ENCODE measurements around the gene GJD3. TPM values are rescaled to one million over a fixed set of nuclear protein-coding genes. Genes with fewer than 3 reads are reported as not detected.
"Not testable (repeated sequence)": the region's sequence is repeated elsewhere in the genome, so short reads cannot be mapped to it uniquely, and the experiment has no call there.

GJD3 gene
- total and polyA plus RNA-seq, 5 donors from 2014 or later = not detected

DNA sequence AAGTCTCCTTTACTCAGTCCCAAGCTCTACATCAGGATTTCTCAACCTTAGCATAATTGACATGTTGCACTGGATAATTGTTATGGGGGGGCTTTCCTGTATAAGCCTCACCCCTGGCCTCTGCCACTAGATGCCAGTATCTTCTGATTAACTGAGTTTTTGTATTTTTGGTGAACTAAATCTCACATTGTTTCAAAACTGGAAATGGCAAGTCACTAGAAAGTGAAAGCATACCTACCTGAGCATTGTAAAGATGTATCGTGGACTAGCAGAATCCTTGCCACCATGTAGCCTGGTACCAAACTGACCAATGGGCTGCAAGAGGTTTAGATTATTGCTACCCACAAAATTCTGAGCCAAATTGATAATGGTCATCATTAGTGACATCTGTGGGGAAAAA lies 38.1 kb upstream of the GJD3 start:
- Histone ChIP-seq H3K36me3 (ENCODE audit: control insufficient read depth, insufficient read depth, low read length) (no peaks in the 10 kb centered on the region), H3K27ac (ENCODE audit: insufficient read depth, low read length, poor library complexity, severe bottlenecking) (peak overlapping the region; percentile 24), H3K27me3 (ENCODE audit: control insufficient read depth, insufficient read depth, low read length) (no peaks in the 10 kb centered on the region), H3K9me3 (ENCODE audit: control insufficient read depth in 2 of 2, low read length in 2 of 2) (no peaks in the 10 kb centered on the region), H3K4me3 (ENCODE audit: low read depth, low read length) (peak overlapping the region; percentile 79), H3K4me1 (ENCODE audit: control insufficient read depth, insufficient read depth, low read length, poor library complexity, severe bottlenecking) (peaks cover 14% of the 10 kb centered on the region)
- Mint-ChIP-seq H3K9me3 (no peaks in the 10 kb centered on the region), H3K27me3 (no peaks in the 10 kb centered on the region), H3K4me3 (peak overlapping the region; percentile 62 to 74 (median 67)), H3K4me1 (peaks cover 17 to 31% (median 29%) of the 10 kb centered on the region in 4 donors), H3K27ac (peak overlapping the region; percentile 48 to 76 (median 52)), H3K36me3 (no peaks in the 10 kb centered on the region)
- ATAC-seq (ENCODE audit: low read depth in 2 of 2) (peak in 1 of 2 donors; percentile 55), DNase-seq (peak in 1 of 3 donors; percentile 36)

- H3K4me3 ChIP-seq (ENCODE audit: low read depth, low read length) = peak overlapping the region; percentile 0
- H3K9me3 ChIP-seq (ENCODE audit: control insufficient read depth in 2 of 2, low read length in 2 of 2) = no peaks in the 10 kb centered on the region
- Mint-ChIP-seq H3K4me3 (no peak overlapping the region), H3K36me3 (no peaks in the 10 kb centered on the region), H3K4me1 (peaks cover 17 to 34% (median 25%) of the 10 kb centered on the region in 4 donors), H3K27me3 (no peaks in the 10 kb centered on the region), H3K9me3 (no peaks in the 10 kb centered on the region), H3K27ac (no peak overlapping the region)
- DNase-seq = peak in 2 of 3 donors; percentile 64 to 68
- no peaks in the 10 kb centered on the region for H3K36me3 ChIP-seq (ENCODE audit: control insufficient read depth, insufficient read depth, low read length)
- ATAC-seq (ENCODE audit: low read depth in 2 of 2) = peak; percentile 57 to 59
- no peaks in the 10 kb centered on the region for H3K27me3 ChIP-seq (ENCODE audit: control insufficient read depth, insufficient read depth, low read length)
- H3K4me1 ChIP-seq (ENCODE audit: control insufficient read depth, insufficient read depth, low read length, poor library complexity, severe bottlenecking) = peaks cover 14% of the 10 kb centered on the region
- no peak overlapping the region for H3K27ac ChIP-seq (ENCODE audit: insufficient read depth, low read length, poor library complexity, severe bottlenecking)
These were observed 34.6 kb upstream of the GJD3 start for GRCh38 chr17:40399185-40399584.

DNA sequence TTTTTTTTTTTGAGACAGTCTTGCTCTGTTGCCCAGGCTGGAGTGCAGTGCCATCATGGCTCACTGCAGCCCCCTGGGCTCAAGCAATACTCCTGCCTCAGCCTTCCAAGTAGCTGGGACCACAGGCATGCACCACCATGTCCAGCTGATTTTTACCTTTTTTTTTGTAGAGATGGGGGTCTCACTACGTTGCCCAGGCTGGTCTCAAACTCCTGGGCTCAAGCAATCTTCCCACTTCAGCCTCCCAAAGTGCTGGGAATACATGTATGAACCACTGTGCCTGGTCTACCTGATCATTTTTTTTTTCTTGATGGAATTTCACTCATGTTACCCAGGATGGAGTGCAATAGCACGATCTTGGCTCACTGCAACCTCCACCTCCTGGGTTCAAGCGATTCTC lies 22.0 kb upstream of the GJD3 start:
- H3K4me1 Mint-ChIP-seq = peaks cover 0 to 13% (median under 1%) of the 10 kb centered on the region in 4 donors
- peak overlapping the region in 1 of 3 donors; percentile 32 for H3K27ac Mint-ChIP-seq
- H3K27me3 Mint-ChIP-seq; H3K4me3 ChIP-seq (ENCODE audit: low read depth, low read length); H3K4me3 Mint-ChIP-seq; ATAC-seq (ENCODE audit: low read depth in 2 of 2); H3K27me3 ChIP-seq (ENCODE audit: control insufficient read depth, insufficient read depth, low read length); H3K27ac ChIP-seq (ENCODE audit: insufficient read depth, low read length, poor library complexity, severe bottlenecking); H3K9me3 Mint-ChIP-seq; H3K36me3 Mint-ChIP-seq; DNase-seq; H3K36me3 ChIP-seq (ENCODE audit: control insufficient read depth, insufficient read depth, low read length); H3K9me3 ChIP-seq (ENCODE audit: control insufficient read depth in 2 of 2, low read length in 2 of 2); H3K4me1 ChIP-seq (ENCODE audit: control insufficient read depth, insufficient read depth, low read length, poor library complexity, severe bottlenecking): not testable (repeated sequence)

DNA sequence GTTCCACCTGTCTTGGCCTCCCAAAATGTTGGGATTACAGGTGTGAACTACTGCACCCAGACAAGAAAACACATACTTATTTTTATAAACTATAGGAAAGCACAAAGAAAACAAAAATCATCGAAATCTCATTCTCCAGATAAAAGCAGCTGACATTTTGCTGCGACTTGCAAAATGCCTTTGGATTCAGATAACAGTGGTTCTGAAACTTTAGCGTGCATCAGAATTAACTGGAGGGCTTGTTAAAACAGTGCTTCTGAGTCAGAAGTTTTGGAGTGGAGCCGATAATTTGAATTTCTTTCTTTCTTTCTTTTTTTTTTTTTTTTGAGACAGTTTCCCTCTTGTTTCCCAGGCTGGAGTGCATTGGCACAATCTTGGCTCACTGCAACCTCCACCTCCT lies 17.7 kb upstream of the GJD3 start:
- no peaks in the 10 kb centered on the region for H3K4me1 ChIP-seq (ENCODE audit: control insufficient read depth, insufficient read depth, low read length, poor library complexity, severe bottlenecking)
- Mint-ChIP-seq H3K4me3 (no peak overlapping the region), H3K36me3 (no peaks in the 10 kb centered on the region), H3K27ac (no peak overlapping the region), H3K27me3 (no peaks in the 10 kb centered on the region), H3K9me3 (peaks cover 0 to 2% (median 0%) of the 10 kb centered on the region in 7 donors), H3K4me1 (peaks cover 0 to 4% (median 0%) of the 10 kb centered on the region in 4 donors)
- no peaks in the 10 kb centered on the region for H3K36me3 ChIP-seq (ENCODE audit: control insufficient read depth, insufficient read depth, low read length)
- DNase-seq = no peak
- no peak for ATAC-seq (ENCODE audit: low read depth in 2 of 2)
- H3K9me3 ChIP-seq (ENCODE audit: control insufficient read depth in 2 of 2, low read length in 2 of 2) = no peaks in the 10 kb centered on the region
- no peak overlapping the region for H3K27ac ChIP-seq (ENCODE audit: insufficient read depth, low read length, poor library complexity, severe bottlenecking)
- H3K4me3 ChIP-seq (ENCODE audit: low read depth, low read length) = no peak overlapping the region
- no peaks in the 10 kb centered on the region for H3K27me3 ChIP-seq (ENCODE audit: control insufficient read depth, insufficient read depth, low read length)

DNA sequence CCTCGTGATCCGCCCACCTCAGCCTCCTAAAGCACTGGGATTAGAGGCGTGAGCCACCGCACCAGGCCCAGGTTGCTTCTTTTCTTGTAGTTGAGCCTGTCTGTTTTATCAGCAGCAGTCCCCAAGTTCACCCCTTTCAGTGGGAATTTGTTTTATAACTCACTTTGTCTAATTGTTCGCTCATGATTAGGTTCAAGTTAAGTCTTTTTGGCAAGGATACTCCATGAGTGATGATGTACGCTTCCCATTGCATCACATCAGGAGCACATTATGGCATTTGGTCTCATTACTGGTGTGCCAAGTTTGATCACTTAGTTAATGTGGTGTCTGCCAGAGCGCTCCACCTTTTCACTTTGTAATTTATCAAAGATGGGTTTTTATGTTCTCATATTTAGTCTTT lies 14.4 kb upstream of the GJD3 start:
- peaks cover 0 to 11% (median 5%) of the 10 kb centered on the region in 4 donors for H3K4me1 Mint-ChIP-seq
- no peaks in the 10 kb centered on the region for H3K27me3 ChIP-seq (ENCODE audit: control insufficient read depth, insufficient read depth, low read length)
- H3K36me3 ChIP-seq (ENCODE audit: control insufficient read depth, insufficient read depth, low read length) = no peaks in the 10 kb centered on the region
- no peak overlapping the region for H3K27ac ChIP-seq (ENCODE audit: insufficient read depth, low read length, poor library complexity, severe bottlenecking)
- no peaks in the 10 kb centered on the region for H3K36me3 Mint-ChIP-seq
- DNase-seq = no peak
- H3K4me3 Mint-ChIP-seq = no peak overlapping the region
- no peak overlapping the region for H3K4me3 ChIP-seq (ENCODE audit: low read depth, low read length)
- peaks cover 10% of the 10 kb centered on the region for H3K27me3 Mint-ChIP-seq
- no peak for ATAC-seq (ENCODE audit: low read depth in 2 of 2)
- H3K4me1 ChIP-seq (ENCODE audit: control insufficient read depth, insufficient read depth, low read length, poor library complexity, severe bottlenecking) = no peaks in the 10 kb centered on the region
- no peak overlapping the region for H3K27ac Mint-ChIP-seq
- no peaks in the 10 kb centered on the region for H3K9me3 ChIP-seq (ENCODE audit: control insufficient read depth in 2 of 2, low read length in 2 of 2)
- no peaks in the 10 kb centered on the region for H3K9me3 Mint-ChIP-seq

GRCh38 chr17:40377832-40378231 lies 13.3 kb upstream of the GJD3 start:
- no peak for ATAC-seq (ENCODE audit: low read depth in 2 of 2)
- peaks cover 0 to 11% (median 5%) of the 10 kb centered on the region in 4 donors for H3K4me1 Mint-ChIP-seq
- peaks cover 14% of the 10 kb centered on the region for H3K27me3 Mint-ChIP-seq
- no peaks in the 10 kb centered on the region for H3K4me1 ChIP-seq (ENCODE audit: control insufficient read depth, insufficient read depth, low read length, poor library complexity, severe bottlenecking)
- H3K27ac Mint-ChIP-seq = no peak overlapping the region
- H3K27me3 ChIP-seq (ENCODE audit: control insufficient read depth, insufficient read depth, low read length) = no peaks in the 10 kb centered on the region
- no peaks in the 10 kb centered on the region for H3K9me3 Mint-ChIP-seq
- no peaks in the 10 kb centered on the region for H3K36me3 ChIP-seq (ENCODE audit: control insufficient read depth, insufficient read depth, low read length)
- no peak for DNase-seq
- H3K4me3 Mint-ChIP-seq = no peak overlapping the region
- H3K4me3 ChIP-seq (ENCODE audit: low read depth, low read length) = no peak overlapping the region
- H3K27ac ChIP-seq (ENCODE audit: insufficient read depth, low read length, poor library complexity, severe bottlenecking) = no peak overlapping the region
- no peaks in the 10 kb centered on the region for H3K9me3 ChIP-seq (ENCODE audit: control insufficient read depth in 2 of 2, low read length in 2 of 2)
- no peaks in the 10 kb centered on the region for H3K36me3 Mint-ChIP-seq

- not testable (repeated sequence) for H3K27ac Mint-ChIP-seq; DNase-seq; ATAC-seq (ENCODE audit: low read depth in 2 of 2)
These were observed 12.0 kb upstream of the GJD3 start for GRCh38 chr17:40376541-40376940.

DNA sequence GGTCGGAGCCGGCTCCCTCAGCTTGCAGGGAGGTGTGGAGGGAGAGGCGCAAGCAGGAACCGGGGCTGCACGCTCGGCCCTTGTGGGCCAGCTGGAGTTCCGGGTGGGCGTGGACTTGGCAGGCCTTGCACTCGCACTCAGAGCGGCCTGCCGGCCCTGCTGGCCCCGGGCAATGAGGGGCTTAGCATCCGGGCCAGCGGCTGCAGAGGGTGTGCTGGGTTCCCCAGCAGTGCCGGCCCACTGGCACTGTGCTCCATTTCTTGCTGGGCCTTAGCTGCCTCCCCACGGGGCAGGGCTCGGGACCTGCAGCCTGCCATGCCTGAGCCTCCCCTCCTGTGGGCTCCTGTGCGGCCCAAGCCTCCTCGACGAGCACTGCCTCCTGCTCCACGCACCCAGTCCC lies 11.2 kb upstream of the GJD3 start:
- DNase-seq; H3K27ac Mint-ChIP-seq; H3K36me3 Mint-ChIP-seq; H3K4me3 Mint-ChIP-seq; H3K4me1 Mint-ChIP-seq; H3K27ac ChIP-seq (ENCODE audit: insufficient read depth, low read length, poor library complexity, severe bottlenecking); H3K9me3 ChIP-seq (ENCODE audit: control insufficient read depth in 2 of 2, low read length in 2 of 2); H3K4me3 ChIP-seq (ENCODE audit: low read depth, low read length); ATAC-seq (ENCODE audit: low read depth in 2 of 2); H3K27me3 ChIP-seq (ENCODE audit: control insufficient read depth, insufficient read depth, low read length); H3K4me1 ChIP-seq (ENCODE audit: control insufficient read depth, insufficient read depth, low read length, poor library complexity, severe bottlenecking); H3K36me3 ChIP-seq (ENCODE audit: control insufficient read depth, insufficient read depth, low read length); H3K9me3 Mint-ChIP-seq: not testable (repeated sequence)
- H3K27me3 Mint-ChIP-seq = peaks cover 14% of the 10 kb centered on the region

More at GRCh38 chr17:40376541-40376940, 12.0 kb upstream of the GJD3 start:
- H3K9me3 Mint-ChIP-seq; H3K27ac ChIP-seq (ENCODE audit: insufficient read depth, low read length, poor library complexity, severe bottlenecking); H3K36me3 Mint-ChIP-seq; H3K4me1 ChIP-seq (ENCODE audit: control insufficient read depth, insufficient read depth, low read length, poor library complexity, severe bottlenecking); H3K36me3 ChIP-seq (ENCODE audit: control insufficient read depth, insufficient read depth, low read length); H3K9me3 ChIP-seq (ENCODE audit: control insufficient read depth in 2 of 2, low read length in 2 of 2); H3K4me3 ChIP-seq (ENCODE audit: low read depth, low read length); H3K27me3 ChIP-seq (ENCODE audit: control insufficient read depth, insufficient read depth, low read length): not testable (repeated sequence)
- Mint-ChIP-seq H3K27me3 (peaks cover 14% of the 10 kb centered on the region), H3K4me1 (peaks cover 0 to 11% (median 5%) of the 10 kb centered on the region in 4 donors), H3K4me3 (peak overlapping the region in 1 of 4 donors; percentile 36)
